Activated naive CD4-positive, alpha-beta T cell treated with anti-CD3 and anti-CD28 coated beads for 36 hours (primary cell): ENCODE data around the gene ITIH4. TPM values are rescaled to one million over a fixed set of nuclear protein-coding genes. Genes with fewer than 3 reads are reported as not detected.
A peak's percentile ranks its signal among the peaks of the same experiment; 100 is the strongest.

Source experiments
- CTCF ChIA-PET: fragments of 350-600 bp; sonication (Branson Sonifier 250); formaldehyde crosslinking; loops from one replicate; lab custom pipeline; 2021; ENCODE audit warnings: antibody characterized with exemption; lab: Charles Lee
- DNase-seq: peaks from one replicate; pipeline ENCODE4 v3.0.0-alpha.2; 2020
- H3K27ac Mint-ChIP-seq: one replicate; pipeline ENCODE4 v1.8.0; 2021; ENCODE audit warnings: mild to moderate bottlenecking, mixed read lengths
- H3K27me3 Mint-ChIP-seq: one replicate; pipeline ENCODE4 v1.8.0; 2021; ENCODE audit warnings: low read depth, mixed read lengths
- H3K36me3 Mint-ChIP-seq: one replicate; pipeline ENCODE4 v1.8.0; 2021; ENCODE audit warnings: low read depth, mixed read lengths
- H3K4me1 Mint-ChIP-seq: one replicate; pipeline ENCODE4 v1.8.0; 2021; ENCODE audit warnings: low read depth, mixed read lengths
- H3K4me3 Mint-ChIP-seq: one replicate; pipeline ENCODE4 v1.8.0; 2021; ENCODE audit warnings: mild to moderate bottlenecking, moderate library complexity, mixed read lengths
- H3K9me3 Mint-ChIP-seq: one replicate; pipeline ENCODE4 v1.8.0; 2021; ENCODE audit warnings: mixed read lengths
- intact Hi-C: fragments of 100-400 bp; cut with micrococcal nuclease; formaldehyde crosslinking; loops from one replicate; pipeline ENCODE4 v1.15.1; 2023
- total RNA-seq, 2 experiments: library from RNA; stranded (reverse); gene quantifications; one replicate each; pipeline ENCODE4 v1.2.3, GENCODE V29; 2021

ITIH4 gene
- total RNA-seq, 2 experiments from 2014 or later: 1.6 to 2.2 TPM

- intact Hi-C loops: no loop called here
- Mint-ChIP-seq H3K27ac (no peak overlapping the region), H3K4me3 (no peak overlapping the region), H3K36me3 (no peaks in the 10 kb centered on the region), H3K9me3 (no peaks in the 10 kb centered on the region), H3K27me3 (no peaks in the 10 kb centered on the region), H3K4me1 (peaks cover 4% of the 10 kb centered on the region)
- no peak for DNase-seq
- CTCF ChIA-PET: interaction anchor here (1.8 kb wide), 1 partner anchor 10 kb away, joined by 6 read pairs; no protein-coding TSS in a partner anchor
Measured at GRCh38 chr3:52810923-52811322, 19.5 kb downstream of the ITIH4 start.

GRCh38 chr3:52809662-52810377 lies 20.7 kb downstream of the ITIH4 start:
- CTCF ChIA-PET: no interaction called here

GRCh38 chr3:52809149-52809548 lies 21.3 kb downstream of the ITIH4 start:
- no peak overlapping the region for H3K4me3 Mint-ChIP-seq
- DNase-seq: no peak
- no peak overlapping the region for H3K27ac Mint-ChIP-seq
- H3K4me1 Mint-ChIP-seq: peaks cover 4% of the 10 kb centered on the region
- no peaks in the 10 kb centered on the region for H3K27me3 Mint-ChIP-seq
- CTCF ChIA-PET: interaction anchor here (0.6 to 0.8 kb wide), 2 partner anchors 11 to 445 kb away, joined by 3 to 4 read pairs; no protein-coding TSS in a partner anchor
- no peaks in the 10 kb centered on the region for H3K9me3 Mint-ChIP-seq
- intact Hi-C loops: no loop called here
- H3K36me3 Mint-ChIP-seq: no peaks in the 10 kb centered on the region

More at GRCh38 chr3:52809662-52810377, 20.7 kb downstream of the ITIH4 start:
- Mint-ChIP-seq H3K9me3 (no peaks in the 10 kb centered on the region), H3K4me1 (peaks cover 4% of the 10 kb centered on the region), H3K27me3 (no peaks in the 10 kb centered on the region), H3K27ac (no peak overlapping the region), H3K4me3 (no peak overlapping the region), H3K36me3 (no peaks in the 10 kb centered on the region)
- intact Hi-C loops: no loop called here
- no peak for DNase-seq

GRCh38 chr3:52805270-52806039 lies 25.0 kb downstream of the ITIH4 start:
- Mint-ChIP-seq H3K36me3 (no peaks in the 10 kb centered on the region), H3K9me3 (no peaks in the 10 kb centered on the region), H3K4me1 (peaks cover 4% of the 10 kb centered on the region), H3K27ac (no peak overlapping the region), H3K4me3 (no peak overlapping the region), H3K27me3 (no peaks in the 10 kb centered on the region)
- CTCF ChIA-PET: no interaction called here
- no peak for DNase-seq
- intact Hi-C loops: no loop called here

GRCh38 chr3:52801839-52802238 lies 28.6 kb downstream of the ITIH4 start:
- Mint-ChIP-seq H3K9me3 (no peaks in the 10 kb centered on the region), H3K4me3 (no peak overlapping the region), H3K36me3 (no peaks in the 10 kb centered on the region), H3K27me3 (no peaks in the 10 kb centered on the region), H3K4me1 (no peaks in the 10 kb centered on the region), H3K27ac (no peak overlapping the region)
- intact Hi-C loops: no loop called here
- CTCF ChIA-PET: interaction anchor here (0.6 kb wide), 1 partner anchor 47 kb away, joined by 3 read pairs; no protein-coding TSS in a partner anchor
- DNase-seq: no peak

GRCh38 chr3:52800079-52800478 lies 30.4 kb downstream of the ITIH4 start:
- DNase-seq: no peak
- Mint-ChIP-seq H3K36me3 (no peaks in the 10 kb centered on the region), H3K4me3 (no peak overlapping the region), H3K9me3 (no peaks in the 10 kb centered on the region), H3K27ac (no peak overlapping the region), H3K27me3 (no peaks in the 10 kb centered on the region), H3K4me1 (no peaks in the 10 kb centered on the region)
- CTCF ChIA-PET: interaction anchor here (0.6 kb wide), 1 partner anchor 21 kb away, joined by 3 read pairs; no protein-coding TSS in a partner anchor
- intact Hi-C loops: no loop called here

GRCh38 chr3:52798978-52799476 lies 31.4 kb downstream of the ITIH4 start:
- no peak overlapping the region for H3K27ac Mint-ChIP-seq
- intact Hi-C loops: no loop called here
- H3K36me3 Mint-ChIP-seq: no peaks in the 10 kb centered on the region
- CTCF ChIA-PET: interaction anchor here (0.7 to 1.3 kb wide), 7 partner anchors 10 to 186 kb away, joined by 3 to 6 read pairs (median 3); no protein-coding TSS in a partner anchor
- H3K4me1 Mint-ChIP-seq: no peaks in the 10 kb centered on the region
- peak; percentile 36 for DNase-seq
- no peaks in the 10 kb centered on the region for H3K27me3 Mint-ChIP-seq
- no peaks in the 10 kb centered on the region for H3K9me3 Mint-ChIP-seq
- no peak overlapping the region for H3K4me3 Mint-ChIP-seq

- H3K27ac Mint-ChIP-seq: no peak overlapping the region
- intact Hi-C loops: no loop called here
Measured at GRCh38 chr3:52798376-52798977, 32.0 kb downstream of the ITIH4 start.

GRCh38 chr3:52796411-52796810 lies 34.1 kb downstream of the ITIH4 start:
- Mint-ChIP-seq H3K27me3 (no peaks in the 10 kb centered on the region), H3K27ac (no peak overlapping the region), H3K4me1 (no peaks in the 10 kb centered on the region), H3K4me3 (no peak overlapping the region), H3K9me3 (no peaks in the 10 kb centered on the region), H3K36me3 (no peaks in the 10 kb centered on the region)
- intact Hi-C loops: no loop called here
- CTCF ChIA-PET: no interaction called here
- DNase-seq: no peak

More at GRCh38 chr3:52798376-52798977, 32.0 kb downstream of the ITIH4 start:
- CTCF ChIA-PET: interaction anchor here (0.7 to 1.3 kb wide), 8 partner anchors 10 to 186 kb away, joined by 3 to 6 read pairs (median 3); no protein-coding TSS in a partner anchor
- H3K4me3 Mint-ChIP-seq: no peak overlapping the region
- H3K27me3 Mint-ChIP-seq: no peaks in the 10 kb centered on the region
- no peaks in the 10 kb centered on the region for H3K36me3 Mint-ChIP-seq
- DNase-seq: no peak
- H3K9me3 Mint-ChIP-seq: no peaks in the 10 kb centered on the region
- H3K4me1 Mint-ChIP-seq: no peaks in the 10 kb centered on the region

GRCh38 chr3:52795298-52795900 lies 35.1 kb downstream of the ITIH4 start:
- Mint-ChIP-seq H3K27me3 (no peaks in the 10 kb centered on the region), H3K27ac (no peak overlapping the region), H3K4me3 (no peak overlapping the region), H3K36me3 (no peaks in the 10 kb centered on the region), H3K4me1 (no peaks in the 10 kb centered on the region), H3K9me3 (no peaks in the 10 kb centered on the region)
- intact Hi-C loops: no loop called here
- DNase-seq: no peak
- CTCF ChIA-PET: no interaction called here

GRCh38 chr3:52794612-52795099 lies 35.8 kb downstream of the ITIH4 start, which contains the start of gene ITIH3:
ITIH3 (plus strand) TSS chr3:52794796; CDS start chr3:52794804, 8 bp downstream.
- intact Hi-C loops: no loop called here
- Mint-ChIP-seq H3K4me1 (no peaks in the 10 kb centered on the region), H3K9me3 (no peaks in the 10 kb centered on the region)

More at GRCh38 chr3:52794612-52795099, 35.8 kb downstream of the ITIH4 start, which contains the start of gene ITIH3:
- CTCF ChIA-PET: interaction anchor here (0.5 kb wide), 1 partner anchor 39 kb away, joined by 4 read pairs; no protein-coding TSS in a partner anchor
- Mint-ChIP-seq H3K4me3 (no peak within 1 kb of the TSS), H3K27me3 (no peaks in the 10 kb centered on the region), H3K36me3 (no peaks in the 10 kb centered on the region), H3K27ac (no peak within 1 kb of the TSS)
- no peak for DNase-seq
